Epithelial cell of proximal tubule (primary cell): Measurements from ENCODE around the gene LYRM4. TPM values are rescaled to one million over a fixed set of nuclear protein-coding genes. Genes with fewer than 3 reads are reported as not detected.

Experiments used
- DNase-seq: peaks from one replicate; pipeline ENCODE4 v3.0.0-alpha.2; 2011; ENCODE audit warnings: low read depth
- H3K4me3 ChIP-seq: 2 replicates; pipeline ENCODE4 v1.5.1; 2011; ENCODE audit warnings: low read depth, mild to moderate bottlenecking, low read length
- total RNA-seq: library from RNA; depleted of rRNA; stranded (reverse); fragments of >200 nt; gene quantifications from 2 replicates; pipeline ENCODE4 v1.2.3, GENCODE V29; 2015
- TF ChIP-seq, protein P1 (sequence below): conservative IDR thresholded peaks from 2 replicates; pipeline ENCODE4 v1.5.1; 2012; ENCODE audit warnings: low read depth, mild to moderate bottlenecking, low read length

Gene LYRM4
- total RNA-seq, 1 donor from 2014 or later: 17.8 TPM

DNA sequence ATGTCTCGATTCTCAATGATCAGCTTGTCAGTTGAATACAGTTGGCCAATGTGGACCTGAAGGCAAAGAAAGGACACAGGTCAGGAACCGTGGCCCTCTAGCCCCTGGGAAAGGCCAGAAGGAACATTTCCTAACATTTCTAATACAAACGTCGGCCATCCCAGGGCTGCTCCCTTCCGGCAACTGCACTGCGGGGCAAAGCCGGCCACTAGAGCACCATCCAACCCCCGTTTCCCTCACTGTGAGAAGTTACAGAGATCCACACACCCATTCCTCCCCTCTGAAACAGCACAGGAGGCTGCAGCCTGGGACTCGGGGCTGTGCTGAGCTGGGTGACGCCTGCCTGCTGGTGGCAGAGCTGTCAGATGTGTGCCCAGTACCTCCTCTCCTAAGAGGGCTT lies 151.3 kb downstream of the LYRM4 start:
- TF ChIP-seq, protein P1, sequence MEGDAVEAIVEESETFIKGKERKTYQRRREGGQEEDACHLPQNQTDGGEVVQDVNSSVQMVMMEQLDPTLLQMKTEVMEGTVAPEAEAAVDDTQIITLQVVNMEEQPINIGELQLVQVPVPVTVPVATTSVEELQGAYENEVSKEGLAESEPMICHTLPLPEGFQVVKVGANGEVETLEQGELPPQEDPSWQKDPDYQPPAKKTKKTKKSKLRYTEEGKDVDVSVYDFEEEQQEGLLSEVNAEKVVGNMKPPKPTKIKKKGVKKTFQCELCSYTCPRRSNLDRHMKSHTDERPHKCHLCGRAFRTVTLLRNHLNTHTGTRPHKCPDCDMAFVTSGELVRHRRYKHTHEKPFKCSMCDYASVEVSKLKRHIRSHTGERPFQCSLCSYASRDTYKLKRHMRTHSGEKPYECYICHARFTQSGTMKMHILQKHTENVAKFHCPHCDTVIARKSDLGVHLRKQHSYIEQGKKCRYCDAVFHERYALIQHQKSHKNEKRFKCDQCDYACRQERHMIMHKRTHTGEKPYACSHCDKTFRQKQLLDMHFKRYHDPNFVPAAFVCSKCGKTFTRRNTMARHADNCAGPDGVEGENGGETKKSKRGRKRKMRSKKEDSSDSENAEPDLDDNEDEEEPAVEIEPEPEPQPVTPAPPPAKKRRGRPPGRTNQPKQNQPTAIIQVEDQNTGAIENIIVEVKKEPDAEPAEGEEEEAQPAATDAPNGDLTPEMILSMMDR: no peak
- no peak overlapping the region for H3K4me3 ChIP-seq
- no peak for DNase-seq

DNA sequence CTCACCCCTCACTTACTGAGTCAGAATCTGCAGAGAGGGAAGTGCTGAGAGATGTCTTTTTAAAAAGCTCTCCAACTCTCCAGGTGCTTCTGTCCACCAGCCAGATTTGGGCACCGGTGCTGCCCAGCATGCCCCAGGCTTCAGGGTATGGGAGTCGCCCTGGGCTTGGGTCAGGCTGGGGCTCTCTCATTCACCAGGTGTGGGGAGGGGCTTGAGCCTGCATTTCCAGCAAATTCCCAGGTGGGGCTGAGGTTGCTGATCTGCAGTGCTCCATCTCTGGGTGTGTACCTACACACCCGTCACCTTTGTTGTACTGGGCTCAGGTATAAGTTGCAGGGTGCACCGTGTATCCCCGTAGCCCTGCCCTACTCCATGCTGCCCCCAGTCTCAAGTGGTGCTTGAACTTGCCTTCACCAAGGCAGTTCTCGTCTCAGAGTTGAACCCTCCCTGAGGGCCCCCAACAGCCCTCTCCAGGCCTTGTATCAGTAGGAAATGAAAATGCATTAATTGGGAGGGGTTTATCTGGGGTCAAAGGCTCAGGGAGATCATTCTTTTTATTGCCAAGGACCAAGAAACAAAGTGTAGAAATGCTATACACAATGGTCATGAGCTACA lies 152.1 kb downstream of the LYRM4 start:
- DNase-seq: no peak
- H3K4me3 ChIP-seq: no peak overlapping the region
- TF ChIP-seq, protein P1: no peak

DNA sequence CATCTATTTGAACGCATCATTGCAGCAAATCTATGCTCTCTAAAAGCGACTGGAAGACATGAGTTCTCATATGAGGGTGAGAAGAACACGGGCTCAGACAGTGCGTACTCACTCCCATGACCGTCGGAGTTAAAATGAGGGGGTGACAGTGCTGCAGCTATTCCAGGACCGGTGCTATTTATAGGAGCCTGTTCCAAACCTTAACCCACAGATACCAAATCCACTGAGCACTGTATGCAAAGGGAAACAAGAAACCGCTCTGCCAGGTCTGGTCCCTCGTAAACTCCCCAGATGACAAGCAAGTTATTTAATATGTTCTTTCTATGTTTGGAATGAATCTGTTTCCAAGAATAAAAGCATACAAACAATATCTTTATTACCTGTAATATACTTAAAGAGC lies 152.7 kb downstream of the LYRM4 start:
- TF ChIP-seq, protein P1: no peak
- H3K4me3 ChIP-seq: no peak overlapping the region
- no peak for DNase-seq

DNA sequence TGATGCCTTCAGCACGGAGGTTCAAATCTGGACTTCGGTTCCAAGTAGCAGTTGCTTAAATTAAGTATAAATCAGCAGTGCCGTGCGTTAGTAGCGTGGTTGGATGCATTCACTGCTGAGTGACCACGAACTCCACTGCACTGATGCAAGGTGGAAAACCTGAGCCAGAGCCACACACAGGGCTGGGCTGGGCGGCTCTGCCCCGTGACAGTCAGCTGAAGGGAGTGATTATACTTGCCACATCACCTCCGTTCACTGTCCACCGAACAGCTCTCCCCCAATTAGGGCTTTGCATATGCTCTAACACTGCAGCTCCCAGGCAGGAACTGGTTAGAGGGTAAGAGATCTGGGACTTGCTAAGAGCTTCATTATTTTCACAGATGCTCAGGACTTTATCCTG lies 153.4 kb downstream of the LYRM4 start:
- H3K4me3 ChIP-seq: no peak overlapping the region
- DNase-seq: no peak
- TF ChIP-seq, protein P1: no peak

DNA sequence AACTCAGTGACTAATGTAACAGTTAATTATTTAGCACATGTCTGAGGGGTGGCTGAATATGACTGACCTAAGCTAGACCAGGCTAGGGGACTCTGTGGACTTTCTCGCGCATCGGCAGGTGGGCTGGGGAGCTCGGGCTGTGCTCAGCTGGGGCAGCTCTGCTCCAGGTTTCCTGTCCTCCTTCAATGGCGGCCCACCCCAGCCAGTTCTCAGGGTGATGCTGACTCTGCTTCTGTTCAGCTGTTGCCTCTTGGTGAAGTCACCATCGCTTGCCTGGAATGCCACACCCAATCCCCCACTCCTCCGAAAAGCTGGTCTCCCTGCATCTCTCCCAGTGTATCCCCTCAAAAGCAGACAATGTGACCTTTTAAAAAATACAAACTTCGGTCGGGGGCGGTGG lies 155.6 kb downstream of the LYRM4 start:
- TF ChIP-seq, protein P1: no peak
- H3K4me3 ChIP-seq: no peak overlapping the region
- no peak for DNase-seq

DNA sequence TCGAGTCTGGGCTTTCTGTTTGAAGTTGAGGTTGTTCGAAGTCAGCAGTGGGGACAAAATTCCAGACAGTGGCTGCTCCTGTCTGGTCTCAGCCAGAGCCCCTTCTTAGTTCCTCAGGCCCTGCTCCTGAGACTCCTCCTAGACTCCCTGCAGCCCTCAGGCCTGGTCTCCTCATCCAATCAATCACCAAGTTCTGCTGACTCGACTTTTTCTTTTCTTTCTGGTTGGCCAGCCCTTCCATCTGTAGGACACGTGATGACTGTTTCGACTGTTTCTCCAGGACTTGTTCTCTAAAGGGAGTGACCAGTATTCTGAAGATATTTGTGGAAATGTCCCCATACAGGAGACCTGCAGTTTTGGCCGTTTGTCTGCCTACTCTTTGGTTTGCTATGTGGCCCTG lies 156.1 kb downstream of the LYRM4 start:
- DNase-seq: no peak
- H3K4me3 ChIP-seq: no peak overlapping the region
- TF ChIP-seq, protein P1: no peak

DNA sequence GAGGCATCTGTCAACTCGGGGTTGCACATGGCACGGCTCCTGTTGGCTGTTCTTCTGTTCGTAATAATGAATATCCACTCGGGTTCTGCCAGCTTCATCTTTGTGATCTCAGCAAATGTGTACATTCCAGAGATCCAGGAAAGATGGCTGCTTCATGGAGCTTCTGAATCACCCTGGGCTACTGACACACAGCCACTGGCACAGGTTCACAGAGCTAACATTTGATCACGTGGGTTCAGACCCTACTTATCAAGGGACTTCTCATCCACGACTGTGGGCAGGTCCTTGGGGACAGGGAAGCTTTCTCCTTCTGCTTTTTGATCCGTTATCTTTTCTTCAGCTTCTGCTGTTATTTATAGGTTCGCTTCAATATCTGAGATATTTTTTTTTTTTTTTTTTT lies 157.5 kb downstream of the LYRM4 start:
- TF ChIP-seq, protein P1: no peak
- no peak overlapping the region for H3K4me3 ChIP-seq
- no peak for DNase-seq
